Endodermal cell (in vitro differentiated cells): ENCODE results near the gene ATP2A2. TPM values are rescaled to one million over a fixed set of nuclear protein-coding genes. Genes with fewer than 3 reads are reported as not detected.

Source experiments
- DNase-seq: peaks from one replicate; pipeline ENCODE4 v3.0.0-alpha.2; 2017
- H3K27ac ChIP-seq: 2 replicates; pipeline ENCODE4 v1.5.1; 2013; ENCODE audit warnings: mild to moderate bottlenecking, low read depth, low read length, moderate library complexity
- H3K27me3 ChIP-seq: 2 replicates; pipeline ENCODE4 v1.6.1; 2013; ENCODE audit warnings: mild to moderate bottlenecking, low read length, moderate library complexity; ENCODE audit not compliant: insufficient read depth, control insufficient read depth, poor library complexity, severe bottlenecking
- H3K36me3 ChIP-seq: 2 replicates; pipeline ENCODE4 v1.7.0; 2013; ENCODE audit warnings: mild to moderate bottlenecking, low read length, moderate library complexity; ENCODE audit not compliant: control insufficient read depth, insufficient read depth
- H3K4me1 ChIP-seq: one replicate; pipeline ENCODE4 v1.7.0; 2013; ENCODE audit warnings: low read length; ENCODE audit not compliant: control insufficient read depth, insufficient read depth
- H3K4me3 ChIP-seq: 2 replicates; pipeline ENCODE4 v1.5.1; 2013; ENCODE audit warnings: mild to moderate bottlenecking, low read length, moderate library complexity
- H3K9ac ChIP-seq: 2 replicates; pipeline ENCODE4 v1.6.1; 2013; ENCODE audit warnings: mild to moderate bottlenecking, low read length, moderate library complexity; ENCODE audit not compliant: poor library complexity, severe bottlenecking; ENCODE audit errors: extremely low read depth
- H3K9me3 ChIP-seq: 2 replicates; pipeline ENCODE4 v1.6.1; 2013; ENCODE audit warnings: mild to moderate bottlenecking, low read length, moderate library complexity; ENCODE audit not compliant: control insufficient read depth
- H3K27ac Mint-ChIP-seq: 2 replicates; pipeline ENCODE4 v1.8.0; 2020; ENCODE audit warnings: mixed read lengths
- H3K27me3 Mint-ChIP-seq: 2 replicates; pipeline ENCODE4 v1.8.0; 2021; ENCODE audit warnings: mild to moderate bottlenecking, mixed read lengths; ENCODE audit not compliant: insufficient read depth
- H3K36me3 Mint-ChIP-seq: 2 replicates; pipeline ENCODE4 v1.8.0; 2020; ENCODE audit warnings: low read depth, mixed read lengths
- H3K4me1 Mint-ChIP-seq: 2 replicates; pipeline ENCODE4 v1.8.0; 2020; ENCODE audit warnings: mixed read lengths
- H3K4me3 Mint-ChIP-seq: 2 replicates; pipeline ENCODE4 v1.8.0; 2020; ENCODE audit warnings: mild to moderate bottlenecking, moderate library complexity, mixed read lengths
- H3K9me3 Mint-ChIP-seq: 2 replicates; pipeline ENCODE4 v1.8.0; 2020; ENCODE audit warnings: mild to moderate bottlenecking, mixed read lengths
- CTCF ChIP-seq: fragments of 200-600 bp; sonication (generic); conservative IDR thresholded peaks from 2 replicates; pipeline ENCODE4 v1.5.0; 2021; ENCODE audit warnings: antibody characterized with exemption, mild to moderate bottlenecking
- WGBS, 2 experiments: methylation state at CpG; one replicate each; pipeline versions ENCODE4 v1.1.5 to v1.1.7; 2013; ENCODE audit warnings: missing lambda C conversion rate in 2 of 2, mixed read lengths in 1 of 2; ENCODE audit not compliant: insufficient coverage in 1 of 2, insufficient read length in 1 of 2; 5-methylcytosine and 5-hydroxymethylcytosine counted together
- total RNA-seq, 2 donors: library from RNA; stranded (reverse); fragmentation: NEBNext Ultra II Directional in 1 of 2; extraction: Animal tissue kit (Norgen Biotek cat#: 25700) in 1 of 2; gene quantifications; 2 replicates in 1 of 2; 3 replicates in 1 of 2; pipeline ENCODE4 v1.2.1, GENCODE V29; 2021

The ATP2A2 gene
- total RNA-seq, 2 donors from 2014 or later = 151 to 235 TPM

GRCh38 chr12:110249105-110249504 is 31.9 kb upstream of the ATP2A2 start:
- peaks cover 3% of the 10 kb centered on the region for H3K9me3 Mint-ChIP-seq
- 82 to 83% methylated on average over 4 of the region's 4 CpGs for WGBS, 2 experiments
- H3K9me3 ChIP-seq = peaks cover 9% of the 10 kb centered on the region
- H3K9ac ChIP-seq = no peak overlapping the region
- H3K4me3 Mint-ChIP-seq = no peak overlapping the region
- no peaks in the 10 kb centered on the region for H3K27me3 ChIP-seq
- H3K4me1 Mint-ChIP-seq = peaks cover 61% of the 10 kb centered on the region
- peaks cover 11% of the 10 kb centered on the region for H3K36me3 ChIP-seq
- H3K4me3 ChIP-seq = no peak overlapping the region
- H3K36me3 Mint-ChIP-seq = peaks cover 2% of the 10 kb centered on the region
- no peak overlapping the region for H3K27ac ChIP-seq
- peak overlapping the region; percentile 46 for H3K27ac Mint-ChIP-seq
- no peak for TF ChIP-seq CTCF
- peak; percentile 43 for DNase-seq
- H3K4me1 ChIP-seq = peaks cover 24% of the 10 kb centered on the region
- H3K27me3 Mint-ChIP-seq = no peaks in the 10 kb centered on the region

DNA sequence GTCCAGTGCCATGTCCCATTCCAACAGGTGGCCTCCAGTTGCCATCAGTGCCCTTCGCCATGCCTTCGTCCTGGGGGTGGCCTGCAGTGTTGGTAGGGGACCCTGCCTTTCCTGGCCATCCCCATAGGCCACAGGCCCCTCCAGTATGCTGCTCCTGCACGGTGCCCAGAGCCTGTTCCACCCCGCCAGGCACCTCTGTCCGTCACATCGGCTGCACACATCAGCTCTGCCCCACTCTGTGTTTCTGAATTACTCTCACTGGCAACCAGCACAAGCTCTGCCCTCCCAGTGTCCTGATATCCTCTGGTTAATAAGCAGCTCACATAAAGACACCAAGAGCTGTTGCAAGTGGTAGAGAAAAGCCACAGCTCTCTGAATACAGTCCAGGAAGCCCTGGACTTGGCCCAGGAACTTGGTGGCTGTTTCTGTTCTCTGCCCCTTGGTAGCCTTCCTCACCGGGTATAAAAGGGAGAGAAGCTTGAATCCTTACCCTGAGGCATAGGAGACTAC is 31.3 kb upstream of the ATP2A2 start:
- TF ChIP-seq CTCF = no peak
- peak overlapping the region; percentile 13 for H3K27ac Mint-ChIP-seq
- no peaks in the 10 kb centered on the region for H3K27me3 Mint-ChIP-seq
- peaks cover 56% of the 10 kb centered on the region for H3K4me1 Mint-ChIP-seq
- H3K4me3 ChIP-seq = no peak overlapping the region
- H3K36me3 ChIP-seq = peaks cover 11% of the 10 kb centered on the region
- H3K36me3 Mint-ChIP-seq = peaks cover 2% of the 10 kb centered on the region
- H3K9ac ChIP-seq = no peak overlapping the region
- H3K4me1 ChIP-seq = peaks cover 24% of the 10 kb centered on the region
- H3K27me3 ChIP-seq = no peaks in the 10 kb centered on the region
- 80 to 94% methylated on average over 1 to 7 of the region's 7 CpGs for WGBS, 2 experiments
- no peak overlapping the region for H3K4me3 Mint-ChIP-seq
- no peak overlapping the region for H3K27ac ChIP-seq
- H3K9me3 Mint-ChIP-seq = peaks cover 3% of the 10 kb centered on the region
- peak; percentile 46 for DNase-seq
- peaks cover 9% of the 10 kb centered on the region for H3K9me3 ChIP-seq

DNA sequence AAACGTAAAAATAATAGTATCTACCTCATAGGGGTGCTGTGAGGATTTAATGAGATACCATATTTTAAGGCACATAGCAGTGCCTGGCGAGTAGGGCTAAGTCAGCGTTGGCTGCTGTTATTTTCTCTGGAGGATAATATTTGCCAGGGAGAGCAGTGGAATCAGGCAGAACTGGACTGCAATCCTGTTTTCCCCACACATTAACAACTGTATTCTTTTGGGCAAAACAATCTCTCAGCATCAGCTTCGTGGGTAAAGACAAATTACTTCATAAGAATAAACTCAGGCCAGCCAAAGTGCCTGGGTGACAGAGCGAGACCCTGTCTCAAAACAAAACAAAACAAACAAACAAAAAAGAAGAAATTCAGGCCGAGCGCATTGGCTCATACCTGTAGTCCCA is 29.7 kb upstream of the ATP2A2 start:
- Histone ChIP-seq H3K27me3 (no peaks in the 10 kb centered on the region), H3K4me3 (no peak overlapping the region), H3K27ac (no peak overlapping the region), H3K9ac (no peak overlapping the region), H3K9me3 (no peaks in the 10 kb centered on the region), H3K36me3 (no peaks in the 10 kb centered on the region), H3K4me1 (peaks cover 23% of the 10 kb centered on the region)
- peak; percentile 38 for DNase-seq
- Mint-ChIP-seq H3K27me3 (no peaks in the 10 kb centered on the region), H3K9me3 (peaks cover 2% of the 10 kb centered on the region), H3K36me3 (no peaks in the 10 kb centered on the region), H3K27ac (no peak overlapping the region), H3K4me1 (peaks cover 47% of the 10 kb centered on the region), H3K4me3 (no peak overlapping the region)
- TF ChIP-seq CTCF = no peak
- 85 to 95% methylated on average over 5 to 7 of the region's 7 CpGs for WGBS, 2 experiments
